ENCODE measurements around the gene LPIN1. TPM values are rescaled to one million over a fixed set of nuclear protein-coding genes. Genes with fewer than 3 reads are reported as not detected.

Gene LPIN1
- total and polyA plus RNA-seq, 2 of the 8 experiments (the other 6 are each of a cell fraction or from before 2014, with no cell fraction given), result 4.3 to 9.8 TPM

DNA sequence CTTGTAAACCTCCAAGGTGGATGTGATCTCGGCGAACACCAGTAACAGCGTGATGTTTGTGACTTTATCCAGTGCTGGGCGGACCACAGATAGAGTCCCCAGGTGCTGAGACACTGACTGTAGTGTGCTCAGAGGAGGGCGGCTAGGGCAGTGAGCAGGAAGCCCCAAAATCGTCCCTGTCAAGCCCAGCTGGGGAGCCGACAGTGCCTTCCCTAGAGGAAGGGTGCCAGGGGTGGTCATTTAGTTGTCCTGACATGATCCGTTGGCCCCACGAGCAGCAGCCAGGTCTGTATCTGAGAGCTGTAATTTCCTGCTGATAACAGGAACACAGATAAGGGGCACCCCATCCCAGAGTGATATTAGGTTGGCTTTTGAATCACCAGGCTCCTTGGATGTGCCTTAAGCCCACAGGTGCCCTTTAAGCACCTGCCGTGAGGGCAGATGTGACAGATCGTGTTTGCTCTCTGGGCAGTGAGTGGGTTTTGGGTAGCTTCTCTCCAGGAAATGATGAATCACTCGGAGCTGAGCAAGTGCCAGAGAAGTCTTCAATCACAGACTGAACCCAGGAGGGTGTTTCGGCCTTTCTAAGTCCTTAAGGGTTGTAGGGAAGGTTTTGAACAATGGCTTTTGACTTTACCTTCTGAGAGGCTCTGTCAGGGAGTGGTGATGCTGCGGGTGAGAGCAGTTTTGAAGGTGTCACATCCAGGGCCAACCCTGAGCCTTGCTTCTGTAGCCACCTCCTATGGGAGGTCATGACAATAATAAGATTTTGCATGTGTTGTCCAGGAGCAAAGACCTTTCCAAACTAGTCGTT is 7.7 kb downstream of the LPIN1 start (continued):
- TF ChIP-seq, protein P1, sequence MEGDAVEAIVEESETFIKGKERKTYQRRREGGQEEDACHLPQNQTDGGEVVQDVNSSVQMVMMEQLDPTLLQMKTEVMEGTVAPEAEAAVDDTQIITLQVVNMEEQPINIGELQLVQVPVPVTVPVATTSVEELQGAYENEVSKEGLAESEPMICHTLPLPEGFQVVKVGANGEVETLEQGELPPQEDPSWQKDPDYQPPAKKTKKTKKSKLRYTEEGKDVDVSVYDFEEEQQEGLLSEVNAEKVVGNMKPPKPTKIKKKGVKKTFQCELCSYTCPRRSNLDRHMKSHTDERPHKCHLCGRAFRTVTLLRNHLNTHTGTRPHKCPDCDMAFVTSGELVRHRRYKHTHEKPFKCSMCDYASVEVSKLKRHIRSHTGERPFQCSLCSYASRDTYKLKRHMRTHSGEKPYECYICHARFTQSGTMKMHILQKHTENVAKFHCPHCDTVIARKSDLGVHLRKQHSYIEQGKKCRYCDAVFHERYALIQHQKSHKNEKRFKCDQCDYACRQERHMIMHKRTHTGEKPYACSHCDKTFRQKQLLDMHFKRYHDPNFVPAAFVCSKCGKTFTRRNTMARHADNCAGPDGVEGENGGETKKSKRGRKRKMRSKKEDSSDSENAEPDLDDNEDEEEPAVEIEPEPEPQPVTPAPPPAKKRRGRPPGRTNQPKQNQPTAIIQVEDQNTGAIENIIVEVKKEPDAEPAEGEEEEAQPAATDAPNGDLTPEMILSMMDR (IDR thresholded peaks at IDR 0.05; ENCODE audit: control extremely low read depth in 1 of 3, insufficient read depth in 1 of 3, low read depth in 1 of 3, low read length in 3 of 3), result no peak
- TF ChIP-seq JUND (IDR thresholded peaks at IDR 0.05; ENCODE audit: low read length), result no peak
- TF ChIP-seq TAF1 (IDR thresholded peaks at IDR 0.05; ENCODE audit: low read depth, low read length), result no peak
- no peak for TF ChIP-seq MAX (IDR thresholded peaks at IDR 0.05)
- no peak for TF ChIP-seq EGR1 (IDR thresholded peaks at IDR 0.05; ENCODE audit: borderline replicate concordance, low read depth, low read length)

All from H1 (cell line).